PC-3 (cell line): ENCODE results near the gene FAM83G.

ENCODE experiments used
- CTCF ChIP-seq: fragments of 300-600 bp; sonication (generic); conservative IDR thresholded peaks from 2 replicates; pipeline ENCODE4 v1.5.1; 2017; ENCODE audit warnings: antibody characterized with exemption, low read depth, mild to moderate bottlenecking, low read length
- EZH2phosphoT487 ChIP-seq: fragments of 300-600 bp; sonication (generic); IDR thresholded peaks from 2 replicates; pipeline ENCODE4 v1.6.1; 2018; ENCODE audit warnings: mild to moderate bottlenecking, antibody characterized with exemption, low read length, borderline replicate concordance

- TF ChIP-seq CTCF: no peak
- TF ChIP-seq EZH2phosphoT487: no peak
Observed at GRCh38 chr17:19012171-19013080, 7.9 kb upstream of the FAM83G start.
